NCI-H460 (cell line): Measurements from ENCODE around the gene ECE1. TPM values are rescaled to one million over a fixed set of nuclear protein-coding genes. Genes with fewer than 3 reads are reported as not detected.
A peak's percentile ranks its signal among the peaks of the same experiment; 100 is the strongest.

ENCODE experiments used
- DNase-seq: peaks from one replicate; pipeline ENCODE4 v3.0.0-alpha.2; 2016; ENCODE audit warnings: low read depth; ENCODE audit errors: extremely low read depth
- total RNA-seq: library from RNA; depleted of rRNA; stranded (reverse); fragments of >200 nt; shearing (Covaris generic); gene quantifications from 2 replicates; pipeline ENCODE4 v1.2.3, GENCODE V29; 2014

ECE1 gene
- total RNA-seq, 1 experiment from 2014 or later = 72.8 TPM

- DNase-seq = no peak
Observed at GRCh38 chr1:21325731-21326387, 35.6 kb upstream of the ECE1 start.

- no peak for DNase-seq
Observed at GRCh38 chr1:21325231-21325718, 35.0 kb upstream of the ECE1 start.

- peak; percentile 76 for DNase-seq
Observed at GRCh38 chr1:21324368-21325141, 34.3 kb upstream of the ECE1 start.

GRCh38 chr1:21323091-21323490 is 32.8 kb upstream of the ECE1 start:
- no peak for DNase-seq

GRCh38 chr1:21322681-21323016 is 32.4 kb upstream of the ECE1 start:
- DNase-seq = peak; percentile 32

GRCh38 chr1:21321963-21322680 is 31.9 kb upstream of the ECE1 start:
- DNase-seq = no peak

- DNase-seq = no peak
Observed at GRCh38 chr1:21320410-21321108, 30.3 kb upstream of the ECE1 start.

- no peak for DNase-seq
Observed at GRCh38 chr1:21319447-21320407, 29.5 kb upstream of the ECE1 start.

GRCh38 chr1:21318714-21319159 is 28.5 kb upstream of the ECE1 start:
- DNase-seq = peak; percentile 77

- no peak for DNase-seq
Observed at GRCh38 chr1:21318057-21318713, 27.9 kb upstream of the ECE1 start.

GRCh38 chr1:21317690-21318043 is 27.4 kb upstream of the ECE1 start:
- no peak for DNase-seq

- DNase-seq = no peak
Observed at GRCh38 chr1:21317035-21317689, 26.9 kb upstream of the ECE1 start.

GRCh38 chr1:21314743-21315396 is 24.6 kb upstream of the ECE1 start:
- no peak for DNase-seq

GRCh38 chr1:21313886-21314721 is 23.8 kb upstream of the ECE1 start:
- no peak for DNase-seq

GRCh38 chr1:21313203-21313885 is 23.1 kb upstream of the ECE1 start:
- no peak for DNase-seq

GRCh38 chr1:21312407-21312992 is 22.2 kb upstream of the ECE1 start:
- DNase-seq = no peak
